ENCODE results near the gene BUD23. TPM values are rescaled to one million over a fixed set of nuclear protein-coding genes. Genes with fewer than 3 reads are reported as not detected.
A peak's percentile ranks its signal among the peaks of the same experiment; 100 is the strongest.
"Not testable (repeated sequence)": the region's sequence is repeated elsewhere in the genome, so short reads cannot be mapped to it uniquely, and the experiment has no call there.

BUD23 gene
- total RNA-seq, 1 experiment from 2014 or later, result 41.9 TPM

DNA sequence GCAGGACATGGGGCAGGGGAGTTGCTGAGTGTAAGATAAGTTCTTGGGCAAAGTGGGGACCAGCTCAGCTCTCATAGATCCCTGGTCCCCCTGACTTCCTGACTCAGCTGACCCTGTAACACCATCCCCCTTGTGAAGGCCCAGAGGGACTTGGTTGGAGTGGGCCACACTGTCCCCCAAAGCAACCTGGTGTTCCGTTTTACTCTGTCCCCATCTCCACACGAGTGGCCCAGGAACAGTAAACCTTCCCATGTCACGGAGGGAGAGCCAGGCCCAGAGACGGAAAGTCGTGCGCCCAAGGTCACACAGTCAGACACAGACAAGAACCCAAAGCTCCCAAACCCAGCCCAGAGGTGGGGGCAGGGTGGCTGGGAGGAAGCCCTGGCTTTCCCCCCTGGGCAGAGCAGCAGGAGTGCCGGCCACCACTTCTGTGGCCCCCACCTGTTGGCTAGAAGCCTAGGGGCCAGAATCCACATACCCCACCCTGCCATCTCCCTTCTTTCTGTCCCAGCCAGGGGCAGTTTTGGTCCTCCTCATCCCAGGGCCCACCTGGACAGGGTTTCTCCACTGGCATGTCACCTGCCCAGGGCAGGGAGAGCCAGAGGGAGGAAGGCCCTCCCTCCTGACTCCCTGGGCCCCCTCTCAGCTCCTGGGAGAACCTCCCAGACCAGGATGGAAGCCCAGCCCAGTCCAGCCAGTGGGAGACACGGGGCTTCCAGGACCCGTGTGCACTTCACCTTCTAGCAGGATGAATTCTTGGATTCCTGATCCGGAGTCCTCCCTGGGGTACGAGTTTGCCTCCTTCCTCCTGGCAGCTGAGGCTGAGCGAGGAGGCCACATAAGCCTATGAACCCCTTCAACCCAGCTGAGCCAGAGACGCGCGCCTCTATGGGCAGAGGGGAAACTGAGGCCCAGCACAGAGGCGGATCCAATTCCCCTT lies 36.3 kb upstream of the BUD23 start:
- Histone ChIP-seq H3K9ac (ENCODE audit: low read length) (no peak overlapping the region), H3K27ac (ENCODE audit: low read length) (no peak overlapping the region), H4K20me1 (ENCODE audit: insufficient read depth, low read depth, low read length) (no peaks in the 10 kb centered on the region), H3K79me2 (ENCODE audit: low read length) (no peaks in the 10 kb centered on the region), H2AFZ (ENCODE audit: low read length) (no peak overlapping the region), H3K4me3 (ENCODE audit: low read length) (no peak overlapping the region), H3K9me3 (ENCODE audit: low read length) (no peaks in the 10 kb centered on the region), H3K36me3 (ENCODE audit: insufficient read depth, low read length) (no peaks in the 10 kb centered on the region), H3K27me3 (ENCODE audit: low read length) (no peaks in the 10 kb centered on the region), H3K9me2 (replicated peaks; ENCODE audit: insufficient read depth, low read length) (no peaks in the 10 kb centered on the region), H3K4me2 (ENCODE audit: low read depth, low read length, poor library complexity, severe bottlenecking) (no peak overlapping the region), H3K4me1 (ENCODE audit: low read length) (peaks cover 3% of the 10 kb centered on the region; the same call in 1 of the 2 replicates)
- DNase-seq, result no peak

DNA sequence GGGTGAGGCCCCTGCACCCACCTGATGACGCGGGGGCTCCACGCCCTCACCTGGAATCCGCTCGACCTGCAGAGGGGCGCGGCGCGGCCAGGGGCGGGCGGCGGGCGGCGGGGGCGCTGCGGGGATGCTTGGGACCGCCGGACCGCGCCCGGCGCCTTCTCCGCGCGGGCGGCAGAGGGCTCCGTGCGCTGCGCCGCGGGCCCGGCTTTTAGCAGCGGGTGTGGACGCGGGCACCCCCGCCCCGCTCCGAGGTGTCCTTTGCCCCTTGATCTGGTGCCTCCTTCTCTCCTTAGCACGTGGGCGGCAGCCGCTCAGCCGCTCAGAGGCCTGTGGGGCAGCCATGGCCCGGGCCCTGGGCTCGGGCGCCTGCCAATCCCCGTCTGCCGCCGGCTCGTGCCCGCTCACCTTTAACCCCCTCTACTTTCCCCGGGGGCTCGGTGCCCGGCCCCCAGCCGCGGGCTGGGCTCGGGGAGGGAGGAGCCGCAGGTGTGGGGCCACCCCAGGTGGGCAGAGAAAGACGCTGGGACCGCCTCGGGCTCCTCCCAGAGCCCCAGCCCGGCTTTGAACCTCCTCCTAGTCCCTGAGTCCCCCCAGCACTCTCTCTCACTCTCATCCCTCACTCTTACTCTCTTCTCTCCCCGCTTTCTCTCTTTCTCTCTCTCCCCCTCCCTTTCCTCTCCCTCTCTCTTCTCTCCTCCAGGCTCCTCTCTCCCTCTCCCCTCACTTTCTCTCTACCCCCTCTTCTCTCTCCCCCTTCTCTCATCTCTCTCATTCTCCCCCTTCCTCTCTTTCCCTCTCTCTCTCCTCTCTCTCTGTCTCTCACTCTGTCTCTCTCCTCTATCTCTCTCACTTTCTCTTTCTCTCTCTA lies 35.4 kb upstream of the BUD23 start:
- H3K4me1 ChIP-seq (ENCODE audit: low read length), result peaks cover 3% of the 10 kb centered on the region; the same call in 1 of the 2 replicates
- H3K9me2 ChIP-seq (replicated peaks; ENCODE audit: insufficient read depth, low read length), result no peaks in the 10 kb centered on the region
- no peak overlapping the region for H3K27ac ChIP-seq (ENCODE audit: low read length)
- H4K20me1 ChIP-seq (ENCODE audit: insufficient read depth, low read depth, low read length), result no peaks in the 10 kb centered on the region
- H3K79me2 ChIP-seq (ENCODE audit: low read length), result no peaks in the 10 kb centered on the region
- no peak overlapping the region for H2AFZ ChIP-seq (ENCODE audit: low read length)
- H3K9ac ChIP-seq (ENCODE audit: low read length), result no peak overlapping the region
- no peaks in the 10 kb centered on the region for H3K9me3 ChIP-seq (ENCODE audit: low read length)
- no peaks in the 10 kb centered on the region for H3K36me3 ChIP-seq (ENCODE audit: insufficient read depth, low read length)
- no peak for DNase-seq
- no peaks in the 10 kb centered on the region for H3K27me3 ChIP-seq (ENCODE audit: low read length)
- peak overlapping the region; percentile 42 for H3K4me2 ChIP-seq (ENCODE audit: low read depth, low read length, poor library complexity, severe bottlenecking)
- no peak overlapping the region for H3K4me3 ChIP-seq (ENCODE audit: low read length)

DNA sequence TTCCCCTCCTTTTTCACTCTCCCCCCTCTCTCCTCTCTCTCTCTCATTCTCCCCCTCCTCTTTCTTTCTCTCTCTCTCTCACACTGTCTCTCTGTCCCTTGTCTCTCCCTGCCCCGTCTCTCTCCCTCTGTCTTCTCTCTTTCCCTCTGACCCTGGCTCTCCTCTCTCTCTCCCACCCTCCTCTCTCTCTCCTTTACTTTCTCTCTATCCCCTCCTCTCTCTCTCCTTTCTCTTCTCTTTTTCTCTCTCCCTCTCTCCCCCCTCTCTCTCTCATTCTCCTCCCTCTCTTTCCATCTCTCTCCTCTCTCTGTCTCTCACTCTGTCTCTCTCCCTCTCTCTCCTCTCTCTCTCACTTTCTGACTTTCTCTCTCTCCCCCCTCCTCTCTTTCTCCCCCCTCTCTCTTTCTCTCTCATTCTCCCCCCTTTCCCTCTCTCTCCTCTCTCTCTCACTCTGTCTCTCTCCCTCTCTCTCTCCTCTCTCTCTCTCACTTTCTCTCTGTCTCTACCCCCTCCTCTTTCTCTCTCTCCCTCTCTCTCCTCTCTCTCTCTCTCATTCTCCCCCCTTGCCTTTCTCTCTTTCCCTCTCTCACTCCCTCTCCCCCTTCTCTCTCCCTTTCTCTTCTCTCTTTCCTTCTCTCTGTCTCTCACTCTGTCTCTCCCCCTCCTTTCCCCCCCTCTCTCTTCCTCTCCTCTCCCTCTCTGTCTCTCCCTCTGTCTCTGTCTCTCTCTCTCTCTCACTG lies 34.6 kb upstream of the BUD23 start:
- no peak overlapping the region for H3K27ac ChIP-seq (ENCODE audit: low read length)
- no peak overlapping the region for H3K9ac ChIP-seq (ENCODE audit: low read length)
- no peak for DNase-seq
- H3K4me2 ChIP-seq (ENCODE audit: low read depth, low read length, poor library complexity, severe bottlenecking), result no peak overlapping the region
- H3K9me3 ChIP-seq (ENCODE audit: low read length), result no peaks in the 10 kb centered on the region
- H3K4me1 ChIP-seq (ENCODE audit: low read length), result peaks cover 3% of the 10 kb centered on the region; the same call in 1 of the 2 replicates
- H3K27me3 ChIP-seq (ENCODE audit: low read length), result no peaks in the 10 kb centered on the region
- no peaks in the 10 kb centered on the region for H3K79me2 ChIP-seq (ENCODE audit: low read length)
- no peaks in the 10 kb centered on the region for H3K9me2 ChIP-seq (replicated peaks; ENCODE audit: insufficient read depth, low read length)
- no peak overlapping the region for H2AFZ ChIP-seq (ENCODE audit: low read length)
- H3K4me3 ChIP-seq (ENCODE audit: low read length), result no peak overlapping the region
- no peaks in the 10 kb centered on the region for H3K36me3 ChIP-seq (ENCODE audit: insufficient read depth, low read length)
- no peaks in the 10 kb centered on the region for H4K20me1 ChIP-seq (ENCODE audit: insufficient read depth, low read depth, low read length)

DNA sequence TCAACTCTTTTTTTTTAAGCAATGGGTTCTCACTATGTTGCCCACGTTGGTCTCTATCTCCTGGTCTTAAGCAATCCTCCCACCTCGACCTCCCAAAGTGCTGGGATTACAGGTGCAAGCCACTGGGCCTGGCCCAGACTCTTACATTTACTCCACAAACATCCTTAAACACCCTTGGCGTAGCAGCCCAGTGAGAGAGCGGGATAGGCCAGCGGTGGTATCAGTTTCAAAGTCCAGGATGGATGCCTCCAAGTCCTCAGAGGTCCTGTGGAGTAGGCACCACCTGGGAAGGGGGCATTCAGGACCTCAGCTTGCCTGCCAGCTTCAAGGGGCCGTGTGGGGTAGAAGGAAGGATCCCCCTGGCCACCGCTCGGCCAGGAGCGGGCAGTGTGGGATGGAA lies 33.8 kb upstream of the BUD23 start:
- Histone ChIP-seq H3K9me2 (replicated peaks; ENCODE audit: insufficient read depth, low read length) (no peaks in the 10 kb centered on the region), H3K4me3 (ENCODE audit: low read length) (no peak overlapping the region), H2AFZ (ENCODE audit: low read length) (no peak overlapping the region), H3K27me3 (ENCODE audit: low read length) (no peaks in the 10 kb centered on the region), H3K9ac (ENCODE audit: low read length) (no peak overlapping the region), H3K9me3 (ENCODE audit: low read length) (no peaks in the 10 kb centered on the region), H3K36me3 (ENCODE audit: insufficient read depth, low read length) (no peaks in the 10 kb centered on the region), H3K79me2 (ENCODE audit: low read length) (no peaks in the 10 kb centered on the region), H3K27ac (ENCODE audit: low read length) (no peak overlapping the region), H3K4me1 (ENCODE audit: low read length) (peaks cover 3% of the 10 kb centered on the region; the same call in 1 of the 2 replicates), H3K4me2 (ENCODE audit: low read depth, low read length, poor library complexity, severe bottlenecking) (no peak overlapping the region), H4K20me1 (ENCODE audit: insufficient read depth, low read depth, low read length) (no peaks in the 10 kb centered on the region)
- no peak for DNase-seq

DNA sequence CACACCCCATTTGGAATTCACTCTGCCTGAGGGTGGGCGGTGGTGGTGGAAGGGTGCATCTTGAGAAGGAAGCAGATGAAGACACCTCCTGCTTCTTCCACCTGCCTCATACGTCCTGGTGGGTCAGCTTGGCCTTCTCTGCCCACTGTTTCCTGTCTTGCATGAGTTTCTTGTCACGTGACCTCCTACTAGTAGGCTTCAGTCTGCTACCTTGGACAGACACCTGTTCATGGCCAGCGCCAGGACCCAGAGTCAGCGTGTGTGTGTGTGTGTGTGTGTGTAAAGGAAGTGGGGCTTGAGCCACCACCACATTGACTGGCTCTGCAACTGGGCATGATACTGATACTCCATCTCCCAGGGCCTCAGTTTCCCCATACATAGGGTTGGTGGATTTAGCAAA lies 32.9 kb upstream of the BUD23 start:
- Histone ChIP-seq H3K27me3 (ENCODE audit: low read length) (no peaks in the 10 kb centered on the region), H2AFZ (ENCODE audit: low read length) (no peak overlapping the region), H3K27ac (ENCODE audit: low read length) (no peak overlapping the region), H3K4me3 (ENCODE audit: low read length) (no peak overlapping the region), H4K20me1 (ENCODE audit: insufficient read depth, low read depth, low read length) (no peaks in the 10 kb centered on the region), H3K4me1 (ENCODE audit: low read length) (peaks cover 3% of the 10 kb centered on the region; the same call in 1 of the 2 replicates), H3K36me3 (ENCODE audit: insufficient read depth, low read length) (no peaks in the 10 kb centered on the region), H3K9me3 (ENCODE audit: low read length) (no peaks in the 10 kb centered on the region), H3K9ac (ENCODE audit: low read length) (no peak overlapping the region), H3K9me2 (replicated peaks; ENCODE audit: insufficient read depth, low read length) (no peaks in the 10 kb centered on the region), H3K4me2 (ENCODE audit: low read depth, low read length, poor library complexity, severe bottlenecking) (no peak overlapping the region), H3K79me2 (ENCODE audit: low read length) (no peaks in the 10 kb centered on the region)
- DNase-seq, result no peak

DNA sequence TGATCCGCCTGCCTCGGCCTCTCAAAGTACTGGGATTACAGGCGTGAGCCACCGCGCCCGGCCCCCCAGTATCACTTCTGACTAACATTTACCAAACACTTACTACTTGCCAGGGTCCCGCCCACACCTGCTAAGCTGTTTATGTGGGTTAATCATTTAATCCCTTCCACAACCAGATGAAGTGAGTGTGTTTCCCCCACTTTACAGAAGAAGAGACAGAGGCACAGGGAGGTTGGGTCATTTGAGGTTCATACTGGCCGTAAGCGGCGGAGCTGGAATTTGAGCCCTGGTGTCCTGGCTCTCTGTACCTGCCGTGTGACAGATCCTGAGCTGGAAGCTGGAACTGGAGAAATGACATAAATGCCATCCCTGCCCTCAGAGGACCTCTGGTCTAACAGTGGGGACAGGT lies 30.9 kb upstream of the BUD23 start:
- Histone ChIP-seq H3K9ac (ENCODE audit: low read length) (no peak overlapping the region), H2AFZ (ENCODE audit: low read length) (no peak overlapping the region), H3K4me3 (ENCODE audit: low read length) (no peak overlapping the region), H3K4me1 (ENCODE audit: low read length) (peaks cover 3% of the 10 kb centered on the region; the same call in 1 of the 2 replicates), H3K4me2 (ENCODE audit: low read depth, low read length, poor library complexity, severe bottlenecking) (no peak overlapping the region), H3K79me2 (ENCODE audit: low read length) (no peaks in the 10 kb centered on the region), H3K9me2 (replicated peaks; ENCODE audit: insufficient read depth, low read length) (no peaks in the 10 kb centered on the region), H3K27ac (ENCODE audit: low read length) (no peak overlapping the region), H3K9me3 (ENCODE audit: low read length) (no peaks in the 10 kb centered on the region), H3K27me3 (ENCODE audit: low read length) (no peaks in the 10 kb centered on the region), H4K20me1 (ENCODE audit: insufficient read depth, low read depth, low read length) (no peaks in the 10 kb centered on the region), H3K36me3 (ENCODE audit: insufficient read depth, low read length) (no peaks in the 10 kb centered on the region)
- no peak for DNase-seq

DNA sequence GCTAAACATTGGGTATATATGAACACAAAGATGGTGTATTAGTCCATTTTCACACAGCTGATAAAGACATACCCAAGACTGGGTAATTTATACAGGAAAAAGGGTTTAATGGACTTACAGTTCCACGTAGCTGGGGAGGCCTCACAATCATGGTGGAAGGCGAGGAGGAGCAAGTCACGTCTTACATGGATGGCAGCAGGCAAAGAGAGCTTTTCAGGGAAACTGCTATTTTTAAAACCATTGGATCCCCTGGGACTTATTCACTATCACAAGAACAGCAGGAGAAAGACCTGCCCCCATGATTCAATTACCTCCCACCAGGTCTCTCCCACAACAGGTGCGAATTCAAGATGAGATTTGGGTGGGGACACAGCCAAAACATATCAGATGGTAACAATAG lies 28.1 kb upstream of the BUD23 start:
- not testable (repeated sequence) for H3K4me3 ChIP-seq (ENCODE audit: low read length); H3K9me3 ChIP-seq (ENCODE audit: low read length); H3K4me2 ChIP-seq (ENCODE audit: low read depth, low read length, poor library complexity, severe bottlenecking); H3K4me1 ChIP-seq (ENCODE audit: low read length); H4K20me1 ChIP-seq (ENCODE audit: insufficient read depth, low read depth, low read length); H3K9ac ChIP-seq (ENCODE audit: low read length); H3K27me3 ChIP-seq (ENCODE audit: low read length); H3K36me3 ChIP-seq (ENCODE audit: insufficient read depth, low read length); H3K27ac ChIP-seq (ENCODE audit: low read length); H2AFZ ChIP-seq (ENCODE audit: low read length); H3K79me2 ChIP-seq (ENCODE audit: low read length); DNase-seq; H3K9me2 ChIP-seq (replicated peaks; ENCODE audit: insufficient read depth, low read length)

All from Karpas-422 (cell line).